HepG2 (cell line): ENCODE measurements around the gene ACOT9. TPM values are rescaled to one million over a fixed set of nuclear protein-coding genes. Genes with fewer than 3 reads are reported as not detected.

Experiments
- ATAC-seq: fragments of 200-7000 bp; cut with Tn5 transposase; 3 replicates; pipeline ENCODE4 v1.9.1; 2020; ENCODE audit warnings: mild to moderate bottlenecking, moderate library complexity
- BruUV-seq: library from RNA; stranded (reverse); fragments of 400-500 nt; replicated peaks from 2 replicates; lab custom pipeline; 2021; lab: Mats Ljungman, UMichigan
- CTCF ChIA-PET: fragments of 300-600 bp; formaldehyde crosslinking; extraction: SDS; loops from one replicate; lab custom pipeline; 2021; ENCODE audit warnings: low total read pairs, inconsistent platforms, low intra/inter-chr PET ratio; lab: Yijun Ruan, JAX
- POLR2A ChIA-PET: fragments of 350-600 bp; sonication (Branson Sonifier 250); formaldehyde crosslinking; loops from one replicate; lab custom pipeline; 2020; ENCODE audit warnings: antibody characterized with exemption, inconsistent platforms; lab: Yijun Ruan, JAX
- DNase-seq: peaks from one replicate; pipeline ENCODE4 v3.0.0-alpha.2; 2015; ENCODE audit warnings: low spot score
- FAIRE-seq: peaks from 3 replicates; lab custom pipeline; 2011; peaks lifted over from hg19 to GRCh38; lab: Jason Lieb, UNC
- H2AFZ ChIP-seq: one replicate; pipeline ENCODE4 v1.6.1; 2011; ENCODE audit warnings: low read length, inconsistent platforms
- H3K27ac ChIP-seq: fragments of 300-600 bp; 3 replicates; pipeline ENCODE4 v1.8.0; 2011; ENCODE audit warnings: mixed run types, mild to moderate bottlenecking, mixed read lengths, low read length, inconsistent platforms; ENCODE audit not compliant: insufficient read depth; ENCODE audit errors: extremely low read length
- H3K27me3 ChIP-seq, 2 experiments: fragments of 200-600 bp in 1 of 2; 2 replicates in 1 of 2; 3 replicates in 1 of 2; pipeline versions ENCODE4 v1.6.0 to v1.8.0; 2011; ENCODE audit warnings: low read length in 2 of 2, mild to moderate bottlenecking in 2 of 2, moderate library complexity in 2 of 2, inconsistent platforms in 1 of 2; ENCODE audit not compliant: insufficient read depth in 2 of 2, control insufficient read depth in 1 of 2
- H3K36me3 ChIP-seq, 2 experiments: fragments of 200-600 bp in 1 of 2; replicated peaks in 1 of 2; 2 replicates in 1 of 2; 3 replicates in 1 of 2; pipeline versions ENCODE4 v1.5.1 to v1.8.0; 2011; ENCODE audit warnings: low read length in 2 of 2, inconsistent platforms in 1 of 2; ENCODE audit not compliant: insufficient read depth in 2 of 2, control insufficient read depth in 1 of 2
- H3K4me1 ChIP-seq: 2 replicates; pipeline ENCODE4 v1.5.1; 2012; ENCODE audit warnings: low read length, inconsistent platforms; ENCODE audit not compliant: insufficient read depth
- H3K4me2 ChIP-seq: 2 replicates; pipeline ENCODE4 v1.6.0; 2011; ENCODE audit warnings: low read depth, low read length, inconsistent platforms
- H3K4me3 ChIP-seq, 3 experiments: fragments of 200-600 bp in 1 of 3; sonication (generic), shearing (Covaris generic) in 1 of 3; replicated peaks in 1 of 3; 2 replicates each; pipeline ENCODE4 v1.5.1; 2011 to 2016; ENCODE audit warnings: low read length in 3 of 3, inconsistent platforms in 2 of 3, low read depth in 2 of 3, mild to moderate bottlenecking in 2 of 3, control low read depth in 1 of 3, mixed read lengths in 1 of 3; ENCODE audit not compliant: insufficient read depth in 1 of 3
- H3K79me2 ChIP-seq: one replicate; pipeline ENCODE4 v1.6.1; 2011; ENCODE audit warnings: low read length, inconsistent platforms; ENCODE audit not compliant: insufficient read depth
- H3K9ac ChIP-seq: 2 replicates; pipeline ENCODE4 v1.6.0; 2011; ENCODE audit warnings: mild to moderate bottlenecking, low read depth, low read length, inconsistent platforms; ENCODE audit not compliant: insufficient read depth
- H3K9me3 ChIP-seq: 2 replicates; pipeline ENCODE4 v1.5.1; 2012; ENCODE audit warnings: mild to moderate bottlenecking, low read length
- H4K20me1 ChIP-seq: 2 replicates; pipeline ENCODE4 v1.6.0; 2011; ENCODE audit warnings: inconsistent platforms, mild to moderate bottlenecking, low read length, moderate library complexity; ENCODE audit not compliant: insufficient read depth
- BATF2 ChIP-seq: sonication (generic); formaldehyde crosslinking; IDR thresholded peaks from 2 replicates; pipeline ENCODE4 v1.8.0; 2022; ENCODE audit warnings: mild to moderate bottlenecking, missing genetic modification reagents, moderate library complexity
- EEA1 ChIP-seq: sonication (generic); formaldehyde crosslinking; IDR thresholded peaks from 2 replicates; pipeline ENCODE4 v1.5.1; 2020; ENCODE audit warnings: mild to moderate bottlenecking, missing genetic modification reagents, borderline replicate concordance
- HNF1A ChIP-seq, 2 experiments: sonication (generic) in 1 of 2; formaldehyde crosslinking in 1 of 2; IDR thresholded peaks; 2 replicates each; pipeline versions ENCODE4 v1.4.0 to v1.6.1; 2016 to 2020; ENCODE audit warnings: borderline replicate concordance in 1 of 2, low read depth in 1 of 2, mild to moderate bottlenecking in 1 of 2, missing genetic modification reagents in 1 of 2
- NR2F6 ChIP-seq, 2 experiments: IDR thresholded peaks; 2 replicates each; pipeline ENCODE4 v1.6.1; 2016; ENCODE audit warnings: antibody characterized with exemption in 1 of 2, mild to moderate bottlenecking in 1 of 2
- ZBTB44 ChIP-seq: sonication (generic); formaldehyde crosslinking; IDR thresholded peaks from 2 replicates; pipeline ENCODE4 v1.4.0; 2020; ENCODE audit warnings: missing genetic modification reagents
- ZFP62 ChIP-seq: sonication (generic); formaldehyde crosslinking; IDR thresholded peaks from 2 replicates; pipeline ENCODE4 v1.4.0; 2020; ENCODE audit warnings: missing genetic modification reagents
- WGBS: methylation state at CpG from one replicate; pipeline ENCODE4 v1.1.6; 2017; ENCODE audit warnings: low lambda C conversion rate; 5-methylcytosine and 5-hydroxymethylcytosine counted together
- in situ Hi-C: cut with HindIII; loops from 2 replicates; pipeline ENCODE4 v1.10.0; 2017; ENCODE audit warnings: low pct_unique_long_range_greater_than_20kb; ENCODE audit not compliant: extremely low pct_ligation_motif_present
- intact Hi-C: fragments of 100-400 bp; cut with micrococcal nuclease; formaldehyde crosslinking; loops from one replicate; pipeline ENCODE4 v1.10.0; 2022; ENCODE audit not compliant: unreplicated experiment
- polyA plus RNA-seq, 8 experiments: library from polyadenylated mRNA; depleted of rRNA in 3 of 8; stranded (reverse) in 7 of 8; unstranded in 1 of 8; fragments of >200 nt; fragmentation: Illumina TruSeq in 4 of 8; extraction: Trizol in 4 of 8; gene quantifications; 2 replicates each; pipeline versions ENCODE4 v1.2.1 to v1.2.3, GENCODE V29; 2011 to 2016; ENCODE audit warnings: low read depth in 4 of 8, missing spikeins in 1 of 8, mixed read lengths in 1 of 8; ENCODE audit not compliant: insufficient read depth in 1 of 8
- total RNA-seq, 5 experiments: library from RNA; depleted of rRNA; stranded (reverse); fragments of >200 nt; fragmentation: Illumina TruSeq; extraction: Trizol; gene quantifications; 2 replicates each; pipeline ENCODE4 v1.2.3, GENCODE V29; 2016; ENCODE audit warnings: low read depth in 1 of 5

Gene ACOT9
- total and polyA plus RNA-seq, 2 of the 13 experiments (the other 11 are each of a cell fraction or from before 2014, with no cell fraction given) = 33.3 to 36.9 TPM

GRCh38 chrX:23764188-23764984 lies 21.3 kb upstream of the ACOT9 start:
- POLR2A ChIA-PET = no interaction called here

More at GRCh38 chrX:23764188-23764984, 21.3 kb upstream of the ACOT9 start:
- ATAC-seq = peak; percentile 92
- no peak overlapping the region for H2AFZ ChIP-seq
- in situ Hi-C loops = no loop called here
- TF ChIP-seq NR2F6 (IDR thresholded peaks at IDR 0.05) (0 out of 2 replicates have a peak, but pooled peaks have one; percentile 15), NR2F6 (CRISPR knock-in tag; IDR thresholded peaks at IDR 0.05) (no peak), ZFP62 (CRISPR knock-in tag) (no peak), ZBTB44 (CRISPR knock-in tag) (no peak), HNF1A (IDR thresholded peaks at IDR 0.05; ENCODE audit: low read depth) (peak; percentile 70), HNF1A (CRISPR knock-in tag; IDR thresholded peaks at IDR 0.05; ENCODE audit: borderline replicate concordance) (no peak), BATF2 (no peak), EEA1 (CRISPR knock-in tag) (no peak)
- 0 out of 2 replicates have a peak overlapping the region, but pooled peaks have one; percentile 32 for H3K4me2 ChIP-seq
- H4K20me1 ChIP-seq = no peaks in the 10 kb centered on the region
- 66% methylated on average over 4 of the region's 4 CpGs for WGBS
- H3K36me3 ChIP-seq = no peaks in the 10 kb centered on the region
- H3K27ac ChIP-seq = peak overlapping the region; percentile 52
- no peak for DNase-seq
- no peak for FAIRE-seq
- CTCF ChIA-PET = no interaction called here
- H3K79me2 ChIP-seq = no peaks in the 10 kb centered on the region
- H3K4me1 ChIP-seq = peaks cover 17% of the 10 kb centered on the region
- no peak overlapping the region for H3K9ac ChIP-seq
- H3K9me3 ChIP-seq = no peaks in the 10 kb centered on the region
- no TSS peak for BruUV-seq
- no peak overlapping the region for H3K4me3 ChIP-seq
- intact Hi-C loops = no loop called here
- H3K27me3 ChIP-seq = no peaks in the 10 kb centered on the region
